ENCODE data around the gene IRX5. TPM values are rescaled to one million over a fixed set of nuclear protein-coding genes. Genes with fewer than 3 reads are reported as not detected.

The IRX5 gene
- total RNA-seq, 1 experiment from 2014 or later: 27.7 TPM

DNA sequence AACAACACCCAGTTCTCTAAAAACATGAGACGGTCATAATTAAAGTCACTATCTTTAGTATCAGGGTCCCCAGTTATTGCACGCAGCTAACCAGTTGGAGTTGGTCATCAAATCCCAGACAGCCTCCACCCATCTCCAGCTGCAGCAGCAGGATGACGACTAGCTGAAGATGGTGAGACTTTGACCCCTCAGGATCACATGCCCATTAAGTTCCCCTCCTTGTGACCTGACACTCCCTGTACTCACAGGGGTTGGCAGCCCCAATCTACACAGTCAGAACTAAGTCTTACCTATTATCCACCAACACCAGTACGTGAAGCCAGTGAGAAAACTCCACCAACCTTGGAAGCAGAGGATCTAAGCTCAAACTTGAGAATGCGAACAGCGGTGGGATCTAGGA is 37.7 kb upstream of the IRX5 start:
- Mint-ChIP-seq H3K4me1 (ENCODE audit: low read depth, unreplicated experiment) (peaks cover 7% of the 10 kb centered on the region), H3K27ac (ENCODE audit: unreplicated experiment) (no peak overlapping the region), H3K36me3 (ENCODE audit: insufficient read depth, unreplicated experiment) (no peaks in the 10 kb centered on the region), H3K9me3 (ENCODE audit: unreplicated experiment) (peaks cover 10% of the 10 kb centered on the region), H3K27me3 (ENCODE audit: insufficient read depth, unreplicated experiment) (no peaks in the 10 kb centered on the region), H3K4me3 (ENCODE audit: unreplicated experiment) (no peak overlapping the region)
- POLR2A ChIA-PET: no interaction called here
- H3K4me1 ChIP-seq: peaks cover 6% of the 10 kb centered on the region; the same call in 1 of the 2 replicates
- H3K4me3 ChIP-seq (ENCODE audit: low read depth, low read length): no peak overlapping the region
- 0 out of 2 replicates have a peak, but pooled peaks cover 2% of the 10 kb centered on the region for H3K9me3 ChIP-seq
- TF ChIP-seq, protein P1, sequence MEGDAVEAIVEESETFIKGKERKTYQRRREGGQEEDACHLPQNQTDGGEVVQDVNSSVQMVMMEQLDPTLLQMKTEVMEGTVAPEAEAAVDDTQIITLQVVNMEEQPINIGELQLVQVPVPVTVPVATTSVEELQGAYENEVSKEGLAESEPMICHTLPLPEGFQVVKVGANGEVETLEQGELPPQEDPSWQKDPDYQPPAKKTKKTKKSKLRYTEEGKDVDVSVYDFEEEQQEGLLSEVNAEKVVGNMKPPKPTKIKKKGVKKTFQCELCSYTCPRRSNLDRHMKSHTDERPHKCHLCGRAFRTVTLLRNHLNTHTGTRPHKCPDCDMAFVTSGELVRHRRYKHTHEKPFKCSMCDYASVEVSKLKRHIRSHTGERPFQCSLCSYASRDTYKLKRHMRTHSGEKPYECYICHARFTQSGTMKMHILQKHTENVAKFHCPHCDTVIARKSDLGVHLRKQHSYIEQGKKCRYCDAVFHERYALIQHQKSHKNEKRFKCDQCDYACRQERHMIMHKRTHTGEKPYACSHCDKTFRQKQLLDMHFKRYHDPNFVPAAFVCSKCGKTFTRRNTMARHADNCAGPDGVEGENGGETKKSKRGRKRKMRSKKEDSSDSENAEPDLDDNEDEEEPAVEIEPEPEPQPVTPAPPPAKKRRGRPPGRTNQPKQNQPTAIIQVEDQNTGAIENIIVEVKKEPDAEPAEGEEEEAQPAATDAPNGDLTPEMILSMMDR (IDR thresholded peaks at IDR 0.05; ENCODE audit: insufficient read depth in 1 of 2, low read depth in 1 of 2, low read length in 1 of 2, severe bottlenecking in 1 of 2, unreplicated experiment in 1 of 2): no peak
- intact Hi-C loops (cut with micrococcal nuclease; ENCODE audit: unreplicated experiment): no loop called here
- CTCF ChIA-PET: no interaction called here
- no peaks in the 10 kb centered on the region for H3K36me3 ChIP-seq (ENCODE audit: control insufficient read depth, insufficient read depth, low read length)
- H3K27me3 ChIP-seq (replicated peaks; ENCODE audit: control insufficient read depth, insufficient read depth, low read length): no peaks in the 10 kb centered on the region
- no TSS peak for BruUV-seq (replicated peaks)
- DNase-seq: peak in 1 of 2 experiments; percentile 38

DNA sequence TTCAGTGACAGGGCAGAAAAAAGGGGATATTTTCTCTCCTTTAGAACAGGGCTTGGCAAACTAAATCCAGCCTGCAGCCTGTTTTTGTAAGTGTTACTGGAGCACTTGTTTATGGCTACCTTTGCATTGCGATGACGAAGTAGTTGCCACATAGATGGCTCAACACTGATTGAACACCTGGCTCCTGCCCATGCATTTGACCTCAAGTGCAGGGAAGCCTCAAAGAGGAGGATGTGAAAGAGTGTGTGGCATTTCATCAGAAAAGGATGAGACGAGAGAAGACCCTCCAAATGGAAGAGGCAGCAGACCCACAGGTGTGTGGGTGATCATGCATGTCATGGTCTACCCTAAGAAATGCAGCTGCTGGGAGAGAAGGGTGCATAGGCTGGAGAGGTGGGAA is 32.7 kb upstream of the IRX5 start:
- peaks cover 8% of the 10 kb centered on the region for H3K9me3 Mint-ChIP-seq (ENCODE audit: unreplicated experiment)
- no peaks in the 10 kb centered on the region for H3K27me3 Mint-ChIP-seq (ENCODE audit: insufficient read depth, unreplicated experiment)
- H3K4me3 Mint-ChIP-seq (ENCODE audit: unreplicated experiment): no peak overlapping the region
- POLR2A ChIA-PET: no interaction called here
- CTCF ChIA-PET: no interaction called here
- peaks cover 5% of the 10 kb centered on the region; the same call in 1 of the 2 replicates for H3K4me1 ChIP-seq
- H3K36me3 Mint-ChIP-seq (ENCODE audit: insufficient read depth, unreplicated experiment): no peaks in the 10 kb centered on the region
- TF ChIP-seq, protein P1 (IDR thresholded peaks at IDR 0.05; ENCODE audit: insufficient read depth in 1 of 2, low read depth in 1 of 2, low read length in 1 of 2, severe bottlenecking in 1 of 2, unreplicated experiment in 1 of 2): no peak
- no peaks in the 10 kb centered on the region for H3K27me3 ChIP-seq (replicated peaks; ENCODE audit: control insufficient read depth, insufficient read depth, low read length)
- no peaks in the 10 kb centered on the region for H3K36me3 ChIP-seq (ENCODE audit: control insufficient read depth, insufficient read depth, low read length)
- H3K4me1 Mint-ChIP-seq (ENCODE audit: low read depth, unreplicated experiment): peaks cover 5% of the 10 kb centered on the region
- no peak overlapping the region for H3K27ac Mint-ChIP-seq (ENCODE audit: unreplicated experiment)
- BruUV-seq (replicated peaks): no TSS peak
- intact Hi-C loops (cut with micrococcal nuclease; ENCODE audit: unreplicated experiment): no loop called here
- H3K9me3 ChIP-seq: peaks cover 2% of the 10 kb centered on the region; the same call in 1 of the 2 replicates
- H3K4me3 ChIP-seq (ENCODE audit: low read depth, low read length): no peak overlapping the region
- DNase-seq: no peak

DNA sequence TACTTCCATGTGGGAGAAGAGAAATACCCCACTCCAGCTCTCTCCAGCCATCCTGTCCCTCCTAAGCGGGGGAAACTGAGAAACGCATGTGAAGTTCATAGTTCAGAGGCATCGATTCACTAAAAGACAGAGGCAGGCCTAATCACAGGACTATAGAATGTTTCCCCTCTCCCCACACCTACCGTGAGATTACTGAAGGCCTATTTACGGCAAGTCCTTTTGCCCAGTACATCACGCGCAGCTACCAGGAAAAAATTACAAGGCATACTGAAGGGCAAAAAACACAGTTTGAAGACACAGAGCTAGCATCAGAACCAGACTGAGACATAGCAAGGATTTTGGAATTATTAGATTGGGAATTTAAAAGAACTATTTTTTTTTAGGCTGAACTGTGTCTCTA is 29.1 kb upstream of the IRX5 start:
- no peak overlapping the region for H3K4me3 Mint-ChIP-seq (ENCODE audit: unreplicated experiment)
- H3K27me3 Mint-ChIP-seq (ENCODE audit: insufficient read depth, unreplicated experiment): no peaks in the 10 kb centered on the region
- ChIA-PET POLR2A (no interaction called here), CTCF (interaction anchor here (0.6 kb wide), 1 partner anchor 87 kb away, joined by 4 read pairs; no protein-coding TSS in a partner anchor)
- H3K4me3 ChIP-seq (ENCODE audit: low read depth, low read length): no peak overlapping the region
- peaks cover 20% of the 10 kb centered on the region for H3K9me3 Mint-ChIP-seq (ENCODE audit: unreplicated experiment)
- no peak for DNase-seq
- intact Hi-C loops (cut with micrococcal nuclease; ENCODE audit: unreplicated experiment): no loop called here
- no peaks in the 10 kb centered on the region for H3K36me3 ChIP-seq (ENCODE audit: control insufficient read depth, insufficient read depth, low read length)
- H3K9me3 ChIP-seq: peaks cover 2% of the 10 kb centered on the region; the same call in 1 of the 2 replicates
- H3K4me1 Mint-ChIP-seq (ENCODE audit: low read depth, unreplicated experiment): no peaks in the 10 kb centered on the region
- no TSS peak for BruUV-seq (replicated peaks)
- TF ChIP-seq, protein P1 (IDR thresholded peaks at IDR 0.05; ENCODE audit: insufficient read depth in 1 of 2, low read depth in 1 of 2, low read length in 1 of 2, severe bottlenecking in 1 of 2, unreplicated experiment in 1 of 2): no peak
- no peaks in the 10 kb centered on the region for H3K27me3 ChIP-seq (replicated peaks; ENCODE audit: control insufficient read depth, insufficient read depth, low read length)
- no peak overlapping the region for H3K27ac Mint-ChIP-seq (ENCODE audit: unreplicated experiment)
- H3K36me3 Mint-ChIP-seq (ENCODE audit: insufficient read depth, unreplicated experiment): no peaks in the 10 kb centered on the region
- H3K4me1 ChIP-seq: no peaks in the 10 kb centered on the region
